Endodermal cell (in vitro differentiated cells): ENCODE results near the gene MUC13. TPM values are rescaled to one million over a fixed set of nuclear protein-coding genes. Genes with fewer than 3 reads are reported as not detected.

ENCODE experiments used
- DNase-seq: peaks from one replicate; pipeline ENCODE4 v3.0.0-alpha.2; 2017
- H3K27ac ChIP-seq: 2 replicates; pipeline ENCODE4 v1.5.1; 2013; ENCODE audit warnings: mild to moderate bottlenecking, low read depth, low read length, moderate library complexity
- H3K27me3 ChIP-seq: 2 replicates; pipeline ENCODE4 v1.6.1; 2013; ENCODE audit warnings: mild to moderate bottlenecking, low read length, moderate library complexity; ENCODE audit not compliant: insufficient read depth, control insufficient read depth, poor library complexity, severe bottlenecking
- H3K36me3 ChIP-seq: 2 replicates; pipeline ENCODE4 v1.7.0; 2013; ENCODE audit warnings: mild to moderate bottlenecking, low read length, moderate library complexity; ENCODE audit not compliant: control insufficient read depth, insufficient read depth
- H3K4me1 ChIP-seq: one replicate; pipeline ENCODE4 v1.7.0; 2013; ENCODE audit warnings: low read length; ENCODE audit not compliant: control insufficient read depth, insufficient read depth
- H3K4me3 ChIP-seq: 2 replicates; pipeline ENCODE4 v1.5.1; 2013; ENCODE audit warnings: mild to moderate bottlenecking, low read length, moderate library complexity
- H3K9ac ChIP-seq: 2 replicates; pipeline ENCODE4 v1.6.1; 2013; ENCODE audit warnings: mild to moderate bottlenecking, low read length, moderate library complexity; ENCODE audit not compliant: poor library complexity, severe bottlenecking; ENCODE audit errors: extremely low read depth
- H3K9me3 ChIP-seq: 2 replicates; pipeline ENCODE4 v1.6.1; 2013; ENCODE audit warnings: mild to moderate bottlenecking, low read length, moderate library complexity; ENCODE audit not compliant: control insufficient read depth
- H3K27ac Mint-ChIP-seq: 2 replicates; pipeline ENCODE4 v1.8.0; 2020; ENCODE audit warnings: mixed read lengths
- H3K27me3 Mint-ChIP-seq: 2 replicates; pipeline ENCODE4 v1.8.0; 2021; ENCODE audit warnings: mild to moderate bottlenecking, mixed read lengths; ENCODE audit not compliant: insufficient read depth
- H3K36me3 Mint-ChIP-seq: 2 replicates; pipeline ENCODE4 v1.8.0; 2020; ENCODE audit warnings: low read depth, mixed read lengths
- H3K4me1 Mint-ChIP-seq: 2 replicates; pipeline ENCODE4 v1.8.0; 2020; ENCODE audit warnings: mixed read lengths
- H3K4me3 Mint-ChIP-seq: 2 replicates; pipeline ENCODE4 v1.8.0; 2020; ENCODE audit warnings: mild to moderate bottlenecking, moderate library complexity, mixed read lengths
- H3K9me3 Mint-ChIP-seq: 2 replicates; pipeline ENCODE4 v1.8.0; 2020; ENCODE audit warnings: mild to moderate bottlenecking, mixed read lengths
- WGBS, 2 experiments: methylation state at CpG; one replicate each; pipeline versions ENCODE4 v1.1.5 to v1.1.7; 2013; ENCODE audit warnings: missing lambda C conversion rate in 2 of 2, mixed read lengths in 1 of 2; ENCODE audit not compliant: insufficient coverage in 1 of 2, insufficient read length in 1 of 2; 5-methylcytosine and 5-hydroxymethylcytosine counted together
- total RNA-seq, 2 donors: library from RNA; stranded (reverse); fragmentation: NEBNext Ultra II Directional in 1 of 2; extraction: Animal tissue kit (Norgen Biotek cat#: 25700) in 1 of 2; gene quantifications; 2 replicates in 1 of 2; 3 replicates in 1 of 2; pipeline ENCODE4 v1.2.1, GENCODE V29; 2021
- TF ChIP-seq, protein P1 (sequence below): fragments of 200-600 bp; sonication (generic); conservative IDR thresholded peaks from 2 replicates; pipeline ENCODE4 v1.5.0; 2021; ENCODE audit warnings: antibody characterized with exemption, mild to moderate bottlenecking

MUC13 gene
- total RNA-seq, 2 donors from 2014 or later = 0.15 TPM; not detected in 1

DNA sequence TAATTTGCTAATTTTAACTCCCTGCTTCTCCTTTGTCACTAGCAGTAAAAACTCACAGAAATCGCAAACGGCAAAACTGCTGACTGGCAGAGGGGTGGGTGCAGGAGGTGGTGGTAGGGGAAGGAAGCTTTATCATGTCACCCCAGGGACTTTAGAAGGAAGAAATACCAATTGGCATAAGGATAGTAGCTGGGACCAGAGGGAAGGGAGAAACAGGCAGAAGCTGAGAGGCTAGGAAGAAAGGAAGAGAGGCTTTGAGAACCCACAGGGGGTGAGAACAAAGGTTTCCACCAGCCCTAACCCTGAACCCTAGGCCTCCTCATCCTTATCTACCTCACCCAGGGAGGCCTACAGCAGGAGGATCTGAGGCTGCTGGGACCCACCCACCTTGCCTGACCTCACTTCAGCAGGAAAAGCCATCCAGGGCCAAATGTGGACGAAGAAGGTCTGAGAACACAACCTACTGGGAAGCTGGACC is 58.1 kb downstream of the MUC13 start:
- peak; percentile 78 for DNase-seq
- Mint-ChIP-seq H3K27ac (peak overlapping the region; percentile 84), H3K4me3 (no peak overlapping the region), H3K36me3 (peaks cover 22% of the 10 kb centered on the region), H3K9me3 (no peaks in the 10 kb centered on the region), H3K4me1 (peaks cover 58% of the 10 kb centered on the region), H3K27me3 (no peaks in the 10 kb centered on the region)
- Histone ChIP-seq H3K4me3 (peak overlapping the region; percentile 64), H3K9me3 (no peaks in the 10 kb centered on the region), H3K27me3 (no peaks in the 10 kb centered on the region), H3K4me1 (peaks cover 6% of the 10 kb centered on the region), H3K36me3 (peaks cover 51% of the 10 kb centered on the region), H3K27ac (no peak overlapping the region), H3K9ac (no peak overlapping the region)
- TF ChIP-seq, protein P1, sequence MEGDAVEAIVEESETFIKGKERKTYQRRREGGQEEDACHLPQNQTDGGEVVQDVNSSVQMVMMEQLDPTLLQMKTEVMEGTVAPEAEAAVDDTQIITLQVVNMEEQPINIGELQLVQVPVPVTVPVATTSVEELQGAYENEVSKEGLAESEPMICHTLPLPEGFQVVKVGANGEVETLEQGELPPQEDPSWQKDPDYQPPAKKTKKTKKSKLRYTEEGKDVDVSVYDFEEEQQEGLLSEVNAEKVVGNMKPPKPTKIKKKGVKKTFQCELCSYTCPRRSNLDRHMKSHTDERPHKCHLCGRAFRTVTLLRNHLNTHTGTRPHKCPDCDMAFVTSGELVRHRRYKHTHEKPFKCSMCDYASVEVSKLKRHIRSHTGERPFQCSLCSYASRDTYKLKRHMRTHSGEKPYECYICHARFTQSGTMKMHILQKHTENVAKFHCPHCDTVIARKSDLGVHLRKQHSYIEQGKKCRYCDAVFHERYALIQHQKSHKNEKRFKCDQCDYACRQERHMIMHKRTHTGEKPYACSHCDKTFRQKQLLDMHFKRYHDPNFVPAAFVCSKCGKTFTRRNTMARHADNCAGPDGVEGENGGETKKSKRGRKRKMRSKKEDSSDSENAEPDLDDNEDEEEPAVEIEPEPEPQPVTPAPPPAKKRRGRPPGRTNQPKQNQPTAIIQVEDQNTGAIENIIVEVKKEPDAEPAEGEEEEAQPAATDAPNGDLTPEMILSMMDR = no peak
- WGBS, 2 experiments = 61 to 67% methylated on average over 3 of the region's 3 CpGs

DNA sequence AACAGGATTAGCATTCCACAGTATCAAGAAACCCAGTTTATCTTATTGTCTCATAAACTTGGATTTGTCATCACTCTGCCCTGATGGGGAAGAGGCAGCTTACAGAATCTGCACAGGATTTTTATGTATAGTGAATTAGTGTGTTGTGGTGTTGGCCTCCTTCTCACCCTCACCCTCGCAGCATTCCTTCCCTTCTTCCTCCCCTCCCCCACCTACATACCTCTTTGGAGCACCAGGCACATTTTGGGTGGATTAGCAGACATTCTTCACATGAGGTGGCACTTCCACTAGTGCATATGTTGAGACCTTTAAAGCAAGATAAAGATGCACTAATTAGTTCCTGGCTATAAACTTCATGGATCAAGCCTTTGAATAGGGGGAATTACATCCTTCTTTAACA is 61.3 kb downstream of the MUC13 start:
- no peak overlapping the region for H3K4me3 ChIP-seq
- peaks cover 65% of the 10 kb centered on the region for H3K36me3 ChIP-seq
- H3K4me1 Mint-ChIP-seq = peaks cover 39% of the 10 kb centered on the region
- H3K9me3 Mint-ChIP-seq = no peaks in the 10 kb centered on the region
- H3K4me1 ChIP-seq = peaks cover 3% of the 10 kb centered on the region
- no peak for DNase-seq
- peak overlapping the region; percentile 9 for H3K4me3 Mint-ChIP-seq
- no peaks in the 10 kb centered on the region for H3K27me3 Mint-ChIP-seq
- no peaks in the 10 kb centered on the region for H3K9me3 ChIP-seq
- TF ChIP-seq, protein P1 = no peak
- H3K27me3 ChIP-seq = no peaks in the 10 kb centered on the region
- H3K27ac ChIP-seq = no peak overlapping the region
- 86% methylated on average over 1 of the region's 1 CpG; no CpG with 5 or more reads in 1 of the 2 experiments for WGBS, 2 experiments
- peak overlapping the region; percentile 87 for H3K27ac Mint-ChIP-seq
- no peak overlapping the region for H3K9ac ChIP-seq
- H3K36me3 Mint-ChIP-seq = peaks cover 41% of the 10 kb centered on the region

DNA sequence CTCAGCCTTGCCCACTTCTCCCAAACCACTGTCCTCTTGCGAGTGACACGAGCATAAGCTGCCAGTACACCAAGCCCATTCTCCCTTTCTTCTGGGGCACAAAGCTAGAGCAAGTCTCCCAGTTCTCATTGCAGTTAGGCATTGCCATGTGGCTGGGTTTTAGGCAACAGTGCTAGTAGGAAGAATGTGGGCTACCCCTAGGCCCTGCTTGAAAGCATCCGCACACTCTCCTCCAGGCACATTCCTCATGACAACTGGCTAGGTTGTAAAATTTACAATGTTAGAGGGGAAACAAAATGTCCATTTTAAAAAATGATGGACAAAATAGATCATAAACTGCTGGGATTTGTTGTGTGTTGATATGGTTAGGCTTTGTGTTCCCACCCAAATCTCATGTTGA is 67.0 kb downstream of the MUC13 start:
- Mint-ChIP-seq H3K4me3 (no peak overlapping the region), H3K9me3 (no peaks in the 10 kb centered on the region), H3K27me3 (no peaks in the 10 kb centered on the region), H3K36me3 (peaks cover 84% of the 10 kb centered on the region), H3K27ac (peak overlapping the region; percentile 56), H3K4me1 (no peaks in the 10 kb centered on the region)
- Histone ChIP-seq H3K9ac (no peak overlapping the region), H3K4me1 (no peaks in the 10 kb centered on the region), H3K36me3 (peaks cover 83% of the 10 kb centered on the region), H3K4me3 (no peak overlapping the region), H3K27ac (no peak overlapping the region), H3K9me3 (no peaks in the 10 kb centered on the region), H3K27me3 (no peaks in the 10 kb centered on the region)
- TF ChIP-seq, protein P1 = no peak
- WGBS, 2 experiments = 98 to 100% methylated on average over 1 to 3 of the region's 3 CpGs
- DNase-seq = no peak
